CD4-positive, CD25-positive, alpha-beta regulatory T cell (primary cell): ENCODE measurements around the gene HEATR1. TPM values are rescaled to one million over a fixed set of nuclear protein-coding genes. Genes with fewer than 3 reads are reported as not detected.

ENCODE experiments used
- ATAC-seq, 2 donors: fragments of 150-1000 bp; cut with Tn5 transposase; one replicate each; pipeline ENCODE4 v1.10.0; 2021; ENCODE audit warnings: low read depth in 2 of 2, moderate number of reproducible peaks in 2 of 2, moderate library complexity in 1 of 2
- DNase-seq, 3 donors: peaks; one replicate each; pipeline versions ENCODE4 v3.0.0 to v3.0.0-alpha.2; 2012 to 2022; ENCODE audit warnings: mixed read lengths in 1 of 3
- H3K27ac ChIP-seq: one replicate; pipeline ENCODE4 v1.7.0; 2013; ENCODE audit warnings: mild to moderate bottlenecking, low read length; ENCODE audit not compliant: insufficient read depth, poor library complexity, severe bottlenecking
- H3K27me3 ChIP-seq: one replicate; pipeline ENCODE4 v1.7.0; 2013; ENCODE audit warnings: low read length; ENCODE audit not compliant: control insufficient read depth, insufficient read depth
- H3K36me3 ChIP-seq: one replicate; pipeline ENCODE4 v1.7.0; 2013; ENCODE audit warnings: mild to moderate bottlenecking, low read length, moderate library complexity; ENCODE audit not compliant: control insufficient read depth, insufficient read depth
- H3K4me1 ChIP-seq: 2 replicates; pipeline ENCODE4 v1.7.0; 2013; ENCODE audit warnings: mild to moderate bottlenecking, low read length; ENCODE audit not compliant: insufficient read depth, control insufficient read depth, poor library complexity, severe bottlenecking
- H3K4me3 ChIP-seq: one replicate; pipeline ENCODE4 v1.7.0; 2013; ENCODE audit warnings: low read depth, mild to moderate bottlenecking, low read length, moderate library complexity
- H3K9me3 ChIP-seq, 2 experiments: 1 replicate in 1 of 2; 2 replicates in 1 of 2; pipeline ENCODE4 v1.7.0; 2013; ENCODE audit warnings: low read length in 2 of 2, mild to moderate bottlenecking in 1 of 2, moderate library complexity in 1 of 2; ENCODE audit not compliant: control insufficient read depth in 2 of 2
- H3K27ac Mint-ChIP-seq, 3 donors: one replicate each; pipeline ENCODE4 v1.8.0; 2020 to 2022; ENCODE audit warnings: mild to moderate bottlenecking in 3 of 3, mixed read lengths in 3 of 3, moderate library complexity in 2 of 3
- H3K27me3 Mint-ChIP-seq: one replicate; pipeline ENCODE4 v1.8.0; 2022; ENCODE audit warnings: mild to moderate bottlenecking, mixed read lengths
- H3K36me3 Mint-ChIP-seq: one replicate; pipeline ENCODE4 v1.8.0; 2020; ENCODE audit warnings: mixed read lengths
- H3K4me1 Mint-ChIP-seq, 4 donors: one replicate each; pipeline ENCODE4 v1.8.0; 2020 to 2022; ENCODE audit warnings: mixed read lengths in 4 of 4, mild to moderate bottlenecking in 1 of 4
- H3K4me3 Mint-ChIP-seq, 4 donors: one replicate each; pipeline ENCODE4 v1.8.0; 2020 to 2022; ENCODE audit warnings: mild to moderate bottlenecking in 4 of 4, mixed read lengths in 4 of 4, moderate library complexity in 3 of 4
- H3K9me3 Mint-ChIP-seq, 7 donors: one replicate each; pipeline ENCODE4 v1.8.0; 2020 to 2022; ENCODE audit warnings: mixed read lengths in 7 of 7, mild to moderate bottlenecking in 3 of 7, moderate library complexity in 2 of 7
- polyA plus RNA-seq, 4 donors: library from polyadenylated mRNA; unstranded; fragments of 300-500 nt; fragmentation: Illumina TruSeq; gene quantifications; one replicate each; pipeline ENCODE4 v1.2.3, GENCODE V29; 2021
- total RNA-seq: library from RNA; stranded (reverse); gene quantifications from one replicate; pipeline ENCODE4 v1.2.3, GENCODE V29; 2022

Gene HEATR1
- total and polyA plus RNA-seq, 5 donors from 2014 or later: 10.2 to 54.2 (median 13.5) TPM

DNA sequence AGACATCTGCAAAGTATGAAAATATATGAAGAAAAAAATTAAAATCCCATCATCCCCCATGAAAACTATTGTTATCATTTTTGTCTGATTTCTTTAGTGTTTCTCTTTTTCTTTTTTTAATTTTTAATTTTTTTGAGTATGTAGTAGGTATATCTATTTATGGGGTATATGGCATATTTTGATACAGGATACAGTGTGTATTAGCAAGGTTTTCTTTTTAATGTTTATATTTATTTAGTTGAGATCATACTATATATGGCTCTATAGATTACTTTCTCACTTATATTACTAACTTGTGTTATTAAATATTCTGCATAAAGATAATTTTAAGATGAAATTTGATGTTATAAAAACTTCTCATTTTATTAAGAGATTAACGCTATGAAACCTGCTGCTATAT, 69.1 kb downstream of the HEATR1 start:
- no peak overlapping the region for H3K4me3 Mint-ChIP-seq
- no peaks in the 10 kb centered on the region for H3K9me3 Mint-ChIP-seq
- H3K36me3 Mint-ChIP-seq: peaks cover 44% of the 10 kb centered on the region
- peak overlapping the region; percentile 65 for H3K27ac ChIP-seq
- H3K27me3 ChIP-seq: no peaks in the 10 kb centered on the region
- ATAC-seq (no peak), DNase-seq (no peak)
- peak overlapping the region in 1 of 3 donors; percentile 75 for H3K27ac Mint-ChIP-seq
- H3K4me1 ChIP-seq: peaks cover 33% of the 10 kb centered on the region
- no peak overlapping the region for H3K4me3 ChIP-seq
- no peaks in the 10 kb centered on the region for H3K9me3 ChIP-seq
- no peaks in the 10 kb centered on the region for H3K27me3 Mint-ChIP-seq
- H3K4me1 Mint-ChIP-seq: peaks cover 30 to 56% (median 45%) of the 10 kb centered on the region in 4 donors
- peaks cover 52% of the 10 kb centered on the region for H3K36me3 ChIP-seq

- H3K36me3 ChIP-seq: peaks cover 42% of the 10 kb centered on the region
Measured at GRCh38 chr1:236534151-236534651, 70.1 kb downstream of the HEATR1 start.

GRCh38 chr1:236532850-236533249, 71.5 kb downstream of the HEATR1 start:
- Mint-ChIP-seq H3K27ac (peak overlapping the region; percentile 11 to 86 (median 69)), H3K4me3 (peak overlapping the region in 3 of 4 donors; percentile 21 to 55 (median 55))

More at GRCh38 chr1:236534151-236534651, 70.1 kb downstream of the HEATR1 start:
- H3K27me3 ChIP-seq: no peaks in the 10 kb centered on the region
- ATAC-seq (peak; percentile 84 to 85), DNase-seq (peak in 2 of 3 donors; percentile 17 to 49)
- peak overlapping the region; percentile 65 for H3K27ac ChIP-seq
- Mint-ChIP-seq H3K27me3 (no peaks in the 10 kb centered on the region), H3K4me1 (peaks cover 30 to 60% (median 46%) of the 10 kb centered on the region in 4 donors), H3K9me3 (no peaks in the 10 kb centered on the region), H3K27ac (peak overlapping the region; percentile 69 to 87 (median 86)), H3K36me3 (peaks cover 37% of the 10 kb centered on the region), H3K4me3 (peak overlapping the region; percentile 13 to 74 (median 36))
- peak overlapping the region; percentile 45 for H3K4me3 ChIP-seq
- H3K4me1 ChIP-seq: peaks cover 33% of the 10 kb centered on the region
- H3K9me3 ChIP-seq: no peaks in the 10 kb centered on the region

DNA sequence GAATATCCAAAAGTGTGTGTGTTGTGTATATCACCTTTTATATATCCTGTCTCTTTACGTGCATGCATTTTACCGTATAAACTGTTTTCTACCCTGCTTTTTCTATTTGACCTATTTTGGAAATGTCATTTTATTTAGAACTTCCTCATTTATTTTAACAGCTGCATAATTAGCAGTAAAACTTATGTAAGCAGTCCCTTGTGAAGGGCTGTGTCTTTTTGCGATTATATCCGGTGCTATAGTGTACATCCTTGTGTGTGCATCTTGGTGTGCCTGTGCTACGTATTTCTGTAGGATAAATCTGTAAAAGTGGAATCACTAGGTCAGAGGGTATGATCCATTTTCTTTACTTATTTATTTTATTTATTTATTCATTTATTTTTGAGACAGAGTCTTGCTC, 73.4 kb downstream of the HEATR1 start:
- no peak for DNase-seq
- H3K4me3 Mint-ChIP-seq: peak overlapping the region in 2 of 4 donors; percentile 1 to 55
- peaks cover 35% of the 10 kb centered on the region for H3K36me3 ChIP-seq

More at GRCh38 chr1:236532850-236533249, 71.5 kb downstream of the HEATR1 start:
- DNase-seq: no peak
- H3K4me1 Mint-ChIP-seq: peaks cover 34 to 57% (median 46%) of the 10 kb centered on the region in 4 donors
- H3K36me3 Mint-ChIP-seq: peaks cover 30% of the 10 kb centered on the region
- no peak overlapping the region for H3K27ac ChIP-seq
- no peak for ATAC-seq
- H3K9me3 Mint-ChIP-seq: no peaks in the 10 kb centered on the region
- peaks cover 31% of the 10 kb centered on the region for H3K36me3 ChIP-seq
- H3K4me1 ChIP-seq: peaks cover 33% of the 10 kb centered on the region
- no peaks in the 10 kb centered on the region for H3K9me3 ChIP-seq
- no peak overlapping the region for H3K4me3 ChIP-seq
- no peaks in the 10 kb centered on the region for H3K27me3 Mint-ChIP-seq
- H3K27me3 ChIP-seq: no peaks in the 10 kb centered on the region

GRCh38 chr1:236530286-236530685, 74.0 kb downstream of the HEATR1 start:
- Histone ChIP-seq H3K27ac (no peak overlapping the region), H3K36me3 (peaks cover 35% of the 10 kb centered on the region), H3K27me3 (no peaks in the 10 kb centered on the region), H3K4me3 (peak overlapping the region; percentile 32), H3K9me3 (no peaks in the 10 kb centered on the region), H3K4me1 (peaks cover 38% of the 10 kb centered on the region)
- DNase-seq (no peak), ATAC-seq (no peak)
- peak overlapping the region in 2 of 3 donors; percentile 21 to 68 for H3K27ac Mint-ChIP-seq
- H3K4me3 Mint-ChIP-seq: peak overlapping the region in 2 of 4 donors; percentile 49 to 55
- no peaks in the 10 kb centered on the region for H3K9me3 Mint-ChIP-seq
- no peaks in the 10 kb centered on the region for H3K27me3 Mint-ChIP-seq
- peaks cover 42 to 65% (median 54%) of the 10 kb centered on the region in 4 donors for H3K4me1 Mint-ChIP-seq
- H3K36me3 Mint-ChIP-seq: peaks cover 35% of the 10 kb centered on the region

More for the DNA sequence above, 73.4 kb downstream of the HEATR1 start:
- Mint-ChIP-seq H3K4me1 (peaks cover 45 to 67% (median 54%) of the 10 kb centered on the region in 4 donors), H3K9me3 (no peaks in the 10 kb centered on the region), H3K27ac (no peak overlapping the region), H3K27me3 (no peaks in the 10 kb centered on the region), H3K36me3 (peaks cover 37% of the 10 kb centered on the region)
- Histone ChIP-seq H3K27me3 (no peaks in the 10 kb centered on the region), H3K4me1 (peaks cover 33% of the 10 kb centered on the region), H3K27ac (peak overlapping the region; percentile 14), H3K4me3 (peak overlapping the region; percentile 10), H3K9me3 (no peaks in the 10 kb centered on the region)
- ATAC-seq: no peak

- H3K36me3 ChIP-seq: peaks cover 23% of the 10 kb centered on the region
- peak overlapping the region; percentile 19 for H3K4me3 ChIP-seq
- Mint-ChIP-seq H3K36me3 (peaks cover 21% of the 10 kb centered on the region), H3K4me1 (peaks cover 31 to 58% (median 50%) of the 10 kb centered on the region in 4 donors), H3K4me3 (peak overlapping the region; percentile 37 to 76 (median 64)), H3K27ac (no peak overlapping the region), H3K9me3 (no peaks in the 10 kb centered on the region), H3K27me3 (peaks cover 4% of the 10 kb centered on the region)
- H3K4me1 ChIP-seq: peaks cover 18% of the 10 kb centered on the region
- H3K9me3 ChIP-seq: no peaks in the 10 kb centered on the region
- ATAC-seq (no peak), DNase-seq (no peak)
- peak overlapping the region; percentile 90 for H3K27ac ChIP-seq
- no peaks in the 10 kb centered on the region for H3K27me3 ChIP-seq
Measured at GRCh38 chr1:236526079-236526478, 78.2 kb downstream of the HEATR1 start.

DNA sequence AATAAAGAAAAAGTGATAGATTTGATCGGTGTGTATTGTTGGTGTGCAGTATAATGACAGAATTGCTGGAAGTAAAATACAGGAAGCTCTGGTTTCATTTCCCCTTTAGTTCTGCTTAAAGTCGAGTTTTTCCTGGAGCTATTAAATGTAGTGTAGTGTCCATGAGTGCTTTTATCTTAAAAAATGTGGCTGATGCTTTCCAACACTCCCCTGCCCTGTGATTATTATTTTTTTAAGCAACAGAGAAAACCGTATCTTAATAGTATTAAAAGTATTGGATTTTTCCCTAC, 79.5 kb downstream of the HEATR1 start:
- Mint-ChIP-seq H3K36me3 (peaks cover 17% of the 10 kb centered on the region), H3K27me3 (peaks cover 4% of the 10 kb centered on the region)

More for the DNA sequence above, 79.5 kb downstream of the HEATR1 start:
- H3K4me1 Mint-ChIP-seq: peaks cover 21 to 54% (median 41%) of the 10 kb centered on the region in 4 donors
- ATAC-seq (no peak), DNase-seq (no peak)
- H3K27ac Mint-ChIP-seq: peak overlapping the region; percentile 97 to 99 (median 98)
- Histone ChIP-seq H3K27me3 (no peaks in the 10 kb centered on the region), H3K4me1 (peaks cover 18% of the 10 kb centered on the region), H3K27ac (peak overlapping the region; percentile 90), H3K9me3 (no peaks in the 10 kb centered on the region), H3K4me3 (peak overlapping the region; percentile 97), H3K36me3 (peaks cover 20% of the 10 kb centered on the region)
- H3K4me3 Mint-ChIP-seq: peak overlapping the region; percentile 95 to 99 (median 98)
- H3K9me3 Mint-ChIP-seq: peaks cover 0 to 1% (median 0%) of the 10 kb centered on the region in 7 donors
